Tibial nerve (tissue), 4 donors: ENCODE data around the gene SH3BP4. TPM values are rescaled to one million over a fixed set of nuclear protein-coding genes. Genes with fewer than 3 reads are reported as not detected.

Source experiments
- DNase-seq, 2 donors: peaks; one replicate each; pipeline ENCODE4 v3.0.0-alpha.2; 2019; ENCODE audit warnings: low spot score in 2 of 2
- H3K27ac ChIP-seq, 4 donors: fragments of 200-600 bp; sonication (generic) in 3 of 4; one replicate each; pipeline ENCODE4 v1.5.1; 2017 to 2019; ENCODE audit warnings: mild to moderate bottlenecking in 1 of 4
- H3K27me3 ChIP-seq, 2 donors: fragments of 200-600 bp; sonication (generic) in 1 of 2; one replicate each; pipeline versions ENCODE4 v1.5.1 to v1.6.0; 2017 to 2019
- H3K36me3 ChIP-seq, 3 donors: fragments of 200-600 bp; sonication (generic); one replicate each; pipeline ENCODE4 v1.5.1; 2018 to 2019
- H3K4me1 ChIP-seq, 4 donors: fragments of 200-600 bp; sonication (generic) in 3 of 4; one replicate each; pipeline ENCODE4 v1.5.1; 2017 to 2019
- H3K4me3 ChIP-seq, 4 donors: fragments of 200-600 bp; sonication (generic) in 3 of 4; one replicate each; pipeline ENCODE4 v1.5.1; 2017 to 2019; ENCODE audit warnings: mild to moderate bottlenecking in 1 of 4, moderate library complexity in 1 of 4
- H3K9me3 ChIP-seq, 4 donors: fragments of 200-600 bp; sonication (generic) in 3 of 4; one replicate each; pipeline ENCODE4 v1.5.1; 2017 to 2019
- EP300 ChIP-seq, 2 donors: sonication (generic); formaldehyde crosslinking; IDR thresholded peaks; one replicate each; pipeline ENCODE4 v1.6.1; 2017; ENCODE audit warnings: antibody characterized with exemption in 2 of 2, mild to moderate bottlenecking in 1 of 2
- POLR2A ChIP-seq, 2 donors: fragments of 450-650 bp; IDR thresholded peaks; one replicate each; pipeline ENCODE4 v1.6.1; 2017; ENCODE audit warnings: antibody characterized with exemption in 2 of 2, mild to moderate bottlenecking in 2 of 2, moderate library complexity in 2 of 2
- WGBS, 2 donors: methylation state at CpG; one replicate each; pipeline ENCODE4 v1.1.5; 2018; 5-methylcytosine and 5-hydroxymethylcytosine counted together
- total RNA-seq, 4 donors: library from RNA; depleted of rRNA; stranded (reverse); fragments of >200 nt; gene quantifications; one replicate each; pipeline ENCODE4 v1.1.0, GENCODE V29; 2016
- TF ChIP-seq, protein P1 (sequence below), 5 experiments: fragments of 200-600 bp in 3 of 5; fragments of 450-650 bp in 2 of 5; sonication (generic) in 3 of 5; IDR thresholded peaks; one replicate each; pipeline ENCODE4 v1.5.1; 2016 to 2019; ENCODE audit warnings: antibody characterized with exemption in 5 of 5, mild to moderate bottlenecking in 3 of 5, moderate library complexity in 2 of 5

Gene SH3BP4
- total RNA-seq, 4 donors from 2014 or later = 19.2 to 31.8 (median 24.3) TPM

DNA sequence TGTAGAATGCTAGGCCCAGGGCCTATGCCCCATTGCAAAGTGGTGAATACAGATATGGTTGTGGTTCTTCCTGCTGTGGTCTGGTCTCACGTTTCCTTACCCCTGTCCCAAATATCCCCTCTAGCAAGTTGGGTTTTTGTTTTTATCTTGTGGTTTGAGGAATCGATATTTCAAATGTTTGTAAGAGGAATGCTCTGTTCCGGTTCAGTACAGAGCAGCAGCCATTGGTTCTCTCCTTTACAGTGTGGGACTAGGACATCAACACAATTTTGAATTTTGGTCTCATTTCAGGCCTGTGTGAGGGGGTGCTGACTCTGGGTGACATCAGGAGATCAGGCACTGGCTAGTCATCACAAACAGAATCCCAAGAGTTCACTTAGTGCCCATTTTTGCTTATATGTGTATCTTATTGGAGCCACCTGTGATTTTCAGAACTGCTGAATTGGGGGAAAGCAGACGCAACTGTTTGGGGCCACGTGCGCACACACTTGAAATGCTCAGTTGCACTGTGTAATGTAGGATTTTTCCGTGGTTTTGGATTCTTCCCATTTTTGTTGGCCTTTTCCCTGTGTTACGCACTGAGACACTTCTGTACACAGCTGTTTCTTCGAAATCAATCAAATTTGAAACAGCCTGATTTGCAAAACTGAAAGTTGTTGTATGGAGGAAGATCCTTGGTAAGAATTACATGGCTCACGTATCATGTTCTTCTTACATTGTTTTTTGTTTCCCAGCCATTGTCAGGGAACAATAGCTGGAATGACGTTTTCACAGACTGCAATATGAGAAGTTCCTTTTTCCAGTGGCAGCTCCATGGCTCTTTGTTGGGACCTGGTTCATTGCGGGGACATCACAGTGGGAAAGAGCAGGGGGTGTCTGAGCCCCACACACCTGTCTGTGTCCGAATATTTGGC, 8.6 kb downstream of the SH3BP4 start:
- TF ChIP-seq POLR2A (IDR thresholded peaks at IDR 0.05) (no peak), EP300 (IDR thresholded peaks at IDR 0.05) (no peak)
- TF ChIP-seq, protein P1, sequence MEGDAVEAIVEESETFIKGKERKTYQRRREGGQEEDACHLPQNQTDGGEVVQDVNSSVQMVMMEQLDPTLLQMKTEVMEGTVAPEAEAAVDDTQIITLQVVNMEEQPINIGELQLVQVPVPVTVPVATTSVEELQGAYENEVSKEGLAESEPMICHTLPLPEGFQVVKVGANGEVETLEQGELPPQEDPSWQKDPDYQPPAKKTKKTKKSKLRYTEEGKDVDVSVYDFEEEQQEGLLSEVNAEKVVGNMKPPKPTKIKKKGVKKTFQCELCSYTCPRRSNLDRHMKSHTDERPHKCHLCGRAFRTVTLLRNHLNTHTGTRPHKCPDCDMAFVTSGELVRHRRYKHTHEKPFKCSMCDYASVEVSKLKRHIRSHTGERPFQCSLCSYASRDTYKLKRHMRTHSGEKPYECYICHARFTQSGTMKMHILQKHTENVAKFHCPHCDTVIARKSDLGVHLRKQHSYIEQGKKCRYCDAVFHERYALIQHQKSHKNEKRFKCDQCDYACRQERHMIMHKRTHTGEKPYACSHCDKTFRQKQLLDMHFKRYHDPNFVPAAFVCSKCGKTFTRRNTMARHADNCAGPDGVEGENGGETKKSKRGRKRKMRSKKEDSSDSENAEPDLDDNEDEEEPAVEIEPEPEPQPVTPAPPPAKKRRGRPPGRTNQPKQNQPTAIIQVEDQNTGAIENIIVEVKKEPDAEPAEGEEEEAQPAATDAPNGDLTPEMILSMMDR (IDR thresholded peaks at IDR 0.05) = no peak
- Histone ChIP-seq H3K36me3 (no peaks in the 10 kb centered on the region), H3K9me3 (peaks cover 0 to 4% (median 0%) of the 10 kb centered on the region in 4 donors), H3K4me3 (no peak overlapping the region), H3K27me3 (no peaks in the 10 kb centered on the region), H3K4me1 (peaks cover 0 to 18% (median 0%) of the 10 kb centered on the region in 4 donors), H3K27ac (peak overlapping the region in 1 of 4 donors; percentile 26)
- 64 to 68% methylated on average over 13 of the region's 13 CpGs for WGBS, 2 donors
- no peak for DNase-seq

DNA sequence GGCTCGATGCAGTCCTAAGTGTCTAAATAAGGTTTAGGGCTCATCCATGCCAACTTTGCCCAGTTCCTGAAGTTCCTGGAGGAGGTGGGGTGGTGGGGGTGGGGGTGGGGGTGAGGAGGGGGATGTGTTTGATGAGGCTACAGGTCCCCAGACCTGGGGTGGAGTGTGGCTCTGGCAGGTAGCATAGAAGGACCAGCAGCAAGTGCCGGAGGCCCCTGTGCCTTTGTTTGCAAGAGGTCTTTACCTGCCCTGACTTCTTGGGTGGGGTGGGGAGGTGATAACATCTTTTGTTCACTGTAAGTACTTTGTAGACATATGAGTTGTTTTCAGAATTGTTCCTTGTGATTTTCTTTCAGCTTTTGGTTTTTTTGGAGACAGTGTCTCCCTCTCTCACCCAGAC, 10.0 kb downstream of the SH3BP4 start:
- WGBS, 2 donors = 83 to 93% methylated on average over 2 of the region's 2 CpGs
- no peak overlapping the region for H3K4me3 ChIP-seq
- no peaks in the 10 kb centered on the region for H3K36me3 ChIP-seq
- DNase-seq = no peak
- peaks cover 0 to 4% (median 0%) of the 10 kb centered on the region in 4 donors for H3K9me3 ChIP-seq
- H3K27ac ChIP-seq = no peak overlapping the region
- H3K27me3 ChIP-seq = no peaks in the 10 kb centered on the region
- TF ChIP-seq, protein P1 (IDR thresholded peaks at IDR 0.05) = no peak
- TF ChIP-seq POLR2A (IDR thresholded peaks at IDR 0.05) = no peak
- no peak for TF ChIP-seq EP300 (IDR thresholded peaks at IDR 0.05)
- peaks cover 0 to 16% (median 0%) of the 10 kb centered on the region in 4 donors for H3K4me1 ChIP-seq

DNA sequence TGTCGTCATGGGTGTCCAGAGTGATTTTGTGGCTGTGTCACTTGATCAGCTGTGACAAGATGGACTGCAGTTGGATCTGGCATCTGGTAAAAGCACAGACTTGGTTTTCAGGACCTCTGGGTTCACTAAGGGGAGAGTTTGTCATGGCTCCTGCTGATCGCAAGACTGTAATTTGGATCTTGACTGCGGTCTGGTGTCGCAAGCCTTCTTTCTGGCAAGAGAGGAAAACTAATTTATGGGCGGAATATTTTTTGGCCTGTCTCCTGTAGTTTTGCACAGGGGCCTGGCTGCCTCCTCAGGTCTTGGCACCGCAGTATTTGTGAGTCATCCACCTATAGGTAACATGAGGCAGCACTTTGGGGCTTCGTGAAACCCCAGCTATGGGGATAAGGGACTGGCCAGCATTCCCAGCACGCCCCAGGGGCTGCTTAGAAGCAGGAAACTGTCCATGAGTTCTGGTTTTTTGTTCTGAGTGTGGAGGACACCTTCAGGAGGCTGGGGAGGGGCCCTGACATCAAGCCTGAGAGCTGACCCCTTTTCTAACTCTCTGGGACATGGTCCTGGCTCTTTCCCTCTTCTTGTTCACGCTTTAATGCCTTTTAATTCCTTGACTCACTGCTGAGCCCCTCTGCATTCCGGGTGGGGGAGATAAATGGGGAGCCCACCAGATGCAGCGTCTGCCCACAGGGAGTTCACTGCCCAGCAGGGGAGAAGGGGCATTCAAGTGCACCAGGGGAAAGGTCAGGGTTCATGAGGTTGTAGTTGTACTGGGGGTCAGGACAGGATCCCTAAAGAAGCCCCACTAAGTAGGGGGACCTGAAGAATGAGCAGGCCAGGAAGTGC, 12.2 kb downstream of the SH3BP4 start:
- peaks cover 0 to 4% (median 0%) of the 10 kb centered on the region in 4 donors for H3K9me3 ChIP-seq
- no peaks in the 10 kb centered on the region for H3K27me3 ChIP-seq
- no peak for DNase-seq
- peaks cover 0 to 15% (median 0%) of the 10 kb centered on the region in 4 donors for H3K4me1 ChIP-seq
- H3K36me3 ChIP-seq = no peaks in the 10 kb centered on the region
- TF ChIP-seq POLR2A (IDR thresholded peaks at IDR 0.05) (no peak), EP300 (IDR thresholded peaks at IDR 0.05) (no peak)
- TF ChIP-seq, protein P1 (IDR thresholded peaks at IDR 0.05) = no peak
- 72 to 78% methylated on average over 11 of the region's 11 CpGs for whole genome bisulfite sequencing, 2 donors
- no peak overlapping the region for H3K4me3 ChIP-seq
- H3K27ac ChIP-seq = no peak overlapping the region

DNA sequence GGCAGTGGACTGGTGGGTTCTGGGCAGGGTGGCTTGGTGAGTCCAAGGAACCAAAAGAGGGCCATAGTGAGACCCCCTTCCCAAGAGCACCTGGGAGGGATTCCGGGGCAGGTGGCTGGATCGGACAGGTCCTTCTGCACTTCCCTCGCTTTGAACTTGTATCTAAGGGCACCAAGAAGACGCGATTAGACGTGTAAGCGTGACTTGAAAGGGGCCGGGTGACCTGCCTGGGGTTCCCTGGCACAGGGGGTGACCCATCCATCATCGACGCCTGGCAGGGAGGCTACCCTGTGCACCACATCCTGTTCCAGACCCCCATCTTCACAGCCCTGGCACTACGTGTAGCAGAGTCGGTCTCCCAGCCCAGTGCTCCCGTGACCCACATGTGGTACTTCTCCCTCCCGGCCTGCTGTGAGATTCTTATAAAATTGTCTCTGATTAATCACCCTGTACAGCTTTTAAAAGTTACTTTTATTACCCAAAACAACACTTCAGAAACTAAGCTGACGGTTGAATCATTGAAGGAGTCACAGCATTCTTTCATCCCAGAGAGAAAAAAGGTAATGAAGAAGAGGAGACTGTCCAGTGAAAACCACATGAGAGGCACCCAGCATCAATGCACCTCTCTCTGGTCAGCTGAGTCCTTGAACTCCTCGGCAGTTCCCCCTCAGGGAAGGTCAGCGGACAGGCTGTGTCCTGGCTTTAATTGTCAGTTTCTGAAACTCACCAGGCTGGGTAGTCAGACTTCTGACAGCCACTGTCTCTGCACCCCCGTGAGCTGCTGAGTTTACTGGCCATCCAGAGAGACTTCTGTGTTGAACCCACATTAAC, 13.0 kb downstream of the SH3BP4 start:
- H3K4me1 ChIP-seq = peaks cover 0 to 23% (median 0%) of the 10 kb centered on the region in 4 donors
- no peaks in the 10 kb centered on the region for H3K36me3 ChIP-seq
- H3K9me3 ChIP-seq = peaks cover 0 to 4% (median 0%) of the 10 kb centered on the region in 4 donors
- no peaks in the 10 kb centered on the region for H3K27me3 ChIP-seq
- H3K4me3 ChIP-seq = no peak overlapping the region
- 65 to 76% methylated on average over 17 to 18 of the region's 18 CpGs for WGBS, 2 donors
- TF ChIP-seq EP300 (IDR thresholded peaks at IDR 0.05) (no peak), POLR2A (IDR thresholded peaks at IDR 0.05) (no peak)
- TF ChIP-seq, protein P1 (IDR thresholded peaks at IDR 0.05) = no peak
- H3K27ac ChIP-seq = no peak overlapping the region
- DNase-seq = no peak
